Measurements from ENCODE around the gene INPP5J.
"Not testable (repeated sequence)": the region's sequence is repeated elsewhere in the genome, so short reads cannot be mapped to it uniquely, and the experiment has no call there.

The INPP5J gene

GRCh38 chr22:31086703-31087330 is 35.9 kb upstream of the INPP5J start:
- DNase-seq (ENCODE audit: low spot score), result no peak

GRCh38 chr22:31087744-31088215 is 35.0 kb upstream of the INPP5J start:
- DNase-seq (ENCODE audit: low spot score), result no peak

GRCh38 chr22:31088233-31088986 is 34.4 kb upstream of the INPP5J start:
- no peak for DNase-seq (ENCODE audit: low spot score)

- peak; percentile 48 for DNase-seq (ENCODE audit: low spot score)
These were observed 33.3 kb upstream of the INPP5J start for GRCh38 chr22:31089160-31090100.

GRCh38 chr22:31090217-31091085 is 32.3 kb upstream of the INPP5J start:
- no peak for DNase-seq (ENCODE audit: low spot score)

- no peak for DNase-seq (ENCODE audit: low spot score)
These were observed 31.4 kb upstream of the INPP5J start for GRCh38 chr22:31091106-31091975.

GRCh38 chr22:31092161-31092560 is 30.6 kb upstream of the INPP5J start:
- no peak for DNase-seq (ENCODE audit: low spot score)

- no peak for DNase-seq (ENCODE audit: low spot score)
These were observed 29.5 kb upstream of the INPP5J start for GRCh38 chr22:31093086-31093850.

GRCh38 chr22:31094021-31094551 is 28.7 kb upstream of the INPP5J start:
- no peak for DNase-seq (ENCODE audit: low spot score)

- no peak for DNase-seq (ENCODE audit: low spot score)
These were observed 28.0 kb upstream of the INPP5J start for GRCh38 chr22:31094741-31095140.

- no peak for DNase-seq (ENCODE audit: low spot score)
These were observed 27.0 kb upstream of the INPP5J start for GRCh38 chr22:31095637-31096249.

- DNase-seq (ENCODE audit: low spot score), result no peak
These were observed 26.0 kb upstream of the INPP5J start for GRCh38 chr22:31096657-31097279.

GRCh38 chr22:31097539-31097938 is 25.2 kb upstream of the INPP5J start:
- DNase-seq (ENCODE audit: low spot score), result not testable (repeated sequence)

- no peak for DNase-seq (ENCODE audit: low spot score)
These were observed 24.7 kb upstream of the INPP5J start for GRCh38 chr22:31097941-31098631.

- no peak for DNase-seq (ENCODE audit: low spot score)
These were observed 24.1 kb upstream of the INPP5J start for GRCh38 chr22:31098632-31099110.

GRCh38 chr22:31099386-31099785 is 23.4 kb upstream of the INPP5J start:
- DNase-seq (ENCODE audit: low spot score), result no peak

- no peak for DNase-seq (ENCODE audit: low spot score)
These were observed 22.7 kb upstream of the INPP5J start for GRCh38 chr22:31099841-31100761.

All from CD4-positive, alpha-beta T cell treated with Interleukin-2 at 100 ng/mL for 4 hours (primary cell).